ENCODE results near the gene RHO. TPM values are rescaled to one million over a fixed set of nuclear protein-coding genes. Genes with fewer than 3 reads are reported as not detected.

The RHO gene
- total and polyA plus RNA-seq, 2 donors (not counting 1 experiment from before 2014, with no cell fraction given) = not detected

DNA sequence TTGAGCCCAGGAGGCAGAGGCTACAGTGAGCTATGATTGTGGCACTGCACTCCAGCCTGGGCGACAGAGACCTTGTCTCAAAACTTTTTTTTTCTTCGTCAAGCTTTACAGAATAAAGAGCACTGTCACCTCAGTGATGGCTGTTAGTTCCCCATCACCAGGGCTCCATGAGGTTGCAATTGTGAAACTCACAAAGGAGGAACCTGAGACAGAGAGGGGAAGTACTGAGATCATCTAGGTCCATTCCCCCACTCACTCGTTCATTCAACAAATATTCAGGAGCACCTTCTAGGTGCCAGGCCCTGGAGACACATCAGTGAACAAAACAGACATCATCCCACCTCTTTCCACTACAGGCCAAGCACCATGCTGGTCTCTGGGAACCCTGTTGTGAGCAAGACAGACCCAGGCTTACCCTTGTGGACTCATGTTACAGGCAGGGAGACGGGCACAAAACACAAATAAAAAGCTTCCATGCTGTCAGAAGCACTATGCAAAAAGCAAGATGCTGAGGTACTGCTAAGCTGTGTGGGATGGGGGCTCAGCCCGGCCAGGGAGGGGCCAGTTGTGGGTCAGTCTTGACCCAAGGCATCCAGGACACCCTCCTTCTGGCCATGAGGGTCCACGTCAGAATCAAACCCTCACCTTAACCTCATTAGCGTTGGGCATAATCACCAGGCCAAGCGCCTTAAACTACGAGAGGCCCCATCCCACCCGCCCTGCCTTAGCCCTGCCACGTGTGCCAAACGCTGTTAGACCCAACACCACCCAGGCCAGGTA, 2.1 kb upstream of the RHO start:
- no peak overlapping the region for H3K9ac ChIP-seq (ENCODE audit: insufficient read depth, low read length)
- H2AFZ ChIP-seq (ENCODE audit: low read length) = no peak overlapping the region
- no peaks in the 10 kb centered on the region for H4K20me1 ChIP-seq (ENCODE audit: control insufficient read depth, extremely low read depth, insufficient read depth, low read length)
- peaks cover 3% of the 10 kb centered on the region for H3K4me1 ChIP-seq (ENCODE audit: control insufficient read depth, extremely low read depth, insufficient read depth, low read length)
- no peak overlapping the region for H3K4me3 ChIP-seq (replicated peaks in 1 of 4; ENCODE audit: control extremely low read depth in 1 of 4, insufficient read depth in 1 of 4, low read depth in 3 of 4, low read length in 4 of 4)
- H3K27ac ChIP-seq (ENCODE audit: insufficient read depth, low read length) = no peak overlapping the region
- no peaks in the 10 kb centered on the region for H3K27me3 ChIP-seq (ENCODE audit: control insufficient read depth, insufficient read depth, low read length)
- no peak for TF ChIP-seq EZH2 (IDR thresholded peaks at IDR 0.05; ENCODE audit: low read length, missing control alignments)
- TF ChIP-seq, protein P1, sequence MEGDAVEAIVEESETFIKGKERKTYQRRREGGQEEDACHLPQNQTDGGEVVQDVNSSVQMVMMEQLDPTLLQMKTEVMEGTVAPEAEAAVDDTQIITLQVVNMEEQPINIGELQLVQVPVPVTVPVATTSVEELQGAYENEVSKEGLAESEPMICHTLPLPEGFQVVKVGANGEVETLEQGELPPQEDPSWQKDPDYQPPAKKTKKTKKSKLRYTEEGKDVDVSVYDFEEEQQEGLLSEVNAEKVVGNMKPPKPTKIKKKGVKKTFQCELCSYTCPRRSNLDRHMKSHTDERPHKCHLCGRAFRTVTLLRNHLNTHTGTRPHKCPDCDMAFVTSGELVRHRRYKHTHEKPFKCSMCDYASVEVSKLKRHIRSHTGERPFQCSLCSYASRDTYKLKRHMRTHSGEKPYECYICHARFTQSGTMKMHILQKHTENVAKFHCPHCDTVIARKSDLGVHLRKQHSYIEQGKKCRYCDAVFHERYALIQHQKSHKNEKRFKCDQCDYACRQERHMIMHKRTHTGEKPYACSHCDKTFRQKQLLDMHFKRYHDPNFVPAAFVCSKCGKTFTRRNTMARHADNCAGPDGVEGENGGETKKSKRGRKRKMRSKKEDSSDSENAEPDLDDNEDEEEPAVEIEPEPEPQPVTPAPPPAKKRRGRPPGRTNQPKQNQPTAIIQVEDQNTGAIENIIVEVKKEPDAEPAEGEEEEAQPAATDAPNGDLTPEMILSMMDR (conservative IDR thresholded peaks at IDR 0.05 in 1 of 2, IDR thresholded peaks at IDR 0.05 in 1 of 2; ENCODE audit: low read depth in 1 of 2, low read length in 2 of 2) = no peak
- H3K79me2 ChIP-seq (ENCODE audit: control insufficient read depth, insufficient read depth, low read length) = no peaks in the 10 kb centered on the region
- H3K4me2 ChIP-seq (ENCODE audit: extremely low read depth, insufficient read depth, low read length) = no peak overlapping the region
- H3K36me3 ChIP-seq (ENCODE audit: control insufficient read depth, insufficient read depth, low read length) = no peaks in the 10 kb centered on the region
- no peak for DNase-seq (ENCODE audit: low read depth in 2 of 2)
- no peaks in the 10 kb centered on the region for H3K9me3 ChIP-seq (ENCODE audit: control insufficient read depth, insufficient read depth, low read depth, low read length)

DNA sequence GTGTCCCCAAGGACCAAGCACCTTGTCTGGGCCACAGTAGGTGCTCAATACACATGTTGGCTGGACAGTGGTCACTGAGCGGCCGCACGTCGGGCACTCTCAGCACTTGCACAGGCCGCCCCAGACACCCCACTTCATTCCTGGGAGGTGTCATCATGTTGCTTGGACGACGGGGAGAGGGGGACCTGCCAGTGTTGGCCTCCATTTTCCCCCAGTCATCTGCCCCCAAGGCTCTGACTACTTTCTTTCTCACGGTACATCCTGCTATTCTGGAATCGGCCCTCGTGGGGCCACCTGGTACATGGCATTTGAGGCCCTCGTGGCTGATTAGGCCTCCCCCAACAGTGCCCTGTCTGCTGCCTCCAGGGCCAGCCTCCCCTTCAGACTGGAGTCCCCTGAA, 1.2 kb upstream of the RHO start:
- Histone ChIP-seq H2AFZ (ENCODE audit: low read length) (no peak overlapping the region), H3K4me3 (replicated peaks in 1 of 4; ENCODE audit: control extremely low read depth in 1 of 4, insufficient read depth in 1 of 4, low read depth in 3 of 4, low read length in 4 of 4) (no peak overlapping the region), H3K4me2 (ENCODE audit: extremely low read depth, insufficient read depth, low read length) (no peak overlapping the region), H3K79me2 (ENCODE audit: control insufficient read depth, insufficient read depth, low read length) (no peaks in the 10 kb centered on the region), H3K4me1 (ENCODE audit: control insufficient read depth, extremely low read depth, insufficient read depth, low read length) (peaks cover 3% of the 10 kb centered on the region), H3K9ac (ENCODE audit: insufficient read depth, low read length) (no peak overlapping the region), H3K36me3 (ENCODE audit: control insufficient read depth, insufficient read depth, low read length) (no peaks in the 10 kb centered on the region), H4K20me1 (ENCODE audit: control insufficient read depth, extremely low read depth, insufficient read depth, low read length) (no peaks in the 10 kb centered on the region), H3K27me3 (ENCODE audit: control insufficient read depth, insufficient read depth, low read length) (no peaks in the 10 kb centered on the region), H3K9me3 (ENCODE audit: control insufficient read depth, insufficient read depth, low read depth, low read length) (no peaks in the 10 kb centered on the region), H3K27ac (ENCODE audit: insufficient read depth, low read length) (no peak overlapping the region)
- no peak for DNase-seq (ENCODE audit: low read depth in 2 of 2)
- TF ChIP-seq EZH2 (IDR thresholded peaks at IDR 0.05; ENCODE audit: low read length, missing control alignments) = no peak

DNA sequence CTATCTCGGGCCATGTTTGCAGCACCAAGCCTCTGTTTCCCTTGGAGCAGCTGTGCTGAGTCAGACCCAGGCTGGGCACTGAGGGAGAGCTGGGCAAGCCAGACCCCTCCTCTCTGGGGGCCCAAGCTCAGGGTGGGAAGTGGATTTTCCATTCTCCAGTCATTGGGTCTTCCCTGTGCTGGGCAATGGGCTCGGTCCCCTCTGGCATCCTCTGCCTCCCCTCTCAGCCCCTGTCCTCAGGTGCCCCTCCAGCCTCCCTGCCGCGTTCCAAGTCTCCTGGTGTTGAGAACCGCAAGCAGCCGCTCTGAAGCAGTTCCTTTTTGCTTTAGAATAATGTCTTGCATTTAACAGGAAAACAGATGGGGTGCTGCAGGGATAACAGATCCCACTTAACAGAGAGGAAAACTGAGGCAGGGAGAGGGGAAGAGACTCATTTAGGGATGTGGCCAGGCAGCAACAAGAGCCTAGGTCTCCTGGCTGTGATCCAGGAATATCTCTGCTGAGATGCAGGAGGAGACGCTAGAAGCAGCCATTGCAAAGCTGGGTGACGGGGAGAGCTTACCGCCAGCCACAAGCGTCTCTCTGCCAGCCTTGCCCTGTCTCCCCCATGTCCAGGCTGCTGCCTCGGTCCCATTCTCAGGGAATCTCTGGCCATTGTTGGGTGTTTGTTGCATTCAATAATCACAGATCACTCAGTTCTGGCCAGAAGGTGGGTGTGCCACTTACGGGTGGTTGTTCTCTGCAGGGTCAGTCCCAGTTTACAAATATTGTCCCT, 1.2 kb downstream of the RHO start:
- H3K79me2 ChIP-seq (ENCODE audit: control insufficient read depth, insufficient read depth, low read length) = no peaks in the 10 kb centered on the region

More for the DNA sequence above, 1.2 kb downstream of the RHO start:
- no peak for DNase-seq (ENCODE audit: low read depth in 2 of 2)
- Histone ChIP-seq H3K9me3 (ENCODE audit: control insufficient read depth, insufficient read depth, low read depth, low read length) (no peaks in the 10 kb centered on the region), H3K4me1 (ENCODE audit: control insufficient read depth, extremely low read depth, insufficient read depth, low read length) (peaks cover 3% of the 10 kb centered on the region), H3K27ac (ENCODE audit: insufficient read depth, low read length) (no peak overlapping the region), H3K27me3 (ENCODE audit: control insufficient read depth, insufficient read depth, low read length) (no peaks in the 10 kb centered on the region), H3K4me3 (replicated peaks in 1 of 4; ENCODE audit: control extremely low read depth in 1 of 4, insufficient read depth in 1 of 4, low read depth in 3 of 4, low read length in 4 of 4) (no peak overlapping the region), H3K36me3 (ENCODE audit: control insufficient read depth, insufficient read depth, low read length) (no peaks in the 10 kb centered on the region), H3K9ac (ENCODE audit: insufficient read depth, low read length) (no peak overlapping the region), H3K4me2 (ENCODE audit: extremely low read depth, insufficient read depth, low read length) (no peak overlapping the region), H2AFZ (ENCODE audit: low read length) (no peak overlapping the region), H4K20me1 (ENCODE audit: control insufficient read depth, extremely low read depth, insufficient read depth, low read length) (no peaks in the 10 kb centered on the region)
- no peak for TF ChIP-seq EZH2 (IDR thresholded peaks at IDR 0.05; ENCODE audit: low read length, missing control alignments)
- TF ChIP-seq, protein P1 (conservative IDR thresholded peaks at IDR 0.05 in 1 of 2, IDR thresholded peaks at IDR 0.05 in 1 of 2; ENCODE audit: low read depth in 1 of 2, low read length in 2 of 2) = no peak
